ENCODE data around the gene AP1M2. TPM values are rescaled to one million over a fixed set of nuclear protein-coding genes. Genes with fewer than 3 reads are reported as not detected.

Gene AP1M2
- 114 and 135 TPM in 2 replicates for total RNA-seq

DNA sequence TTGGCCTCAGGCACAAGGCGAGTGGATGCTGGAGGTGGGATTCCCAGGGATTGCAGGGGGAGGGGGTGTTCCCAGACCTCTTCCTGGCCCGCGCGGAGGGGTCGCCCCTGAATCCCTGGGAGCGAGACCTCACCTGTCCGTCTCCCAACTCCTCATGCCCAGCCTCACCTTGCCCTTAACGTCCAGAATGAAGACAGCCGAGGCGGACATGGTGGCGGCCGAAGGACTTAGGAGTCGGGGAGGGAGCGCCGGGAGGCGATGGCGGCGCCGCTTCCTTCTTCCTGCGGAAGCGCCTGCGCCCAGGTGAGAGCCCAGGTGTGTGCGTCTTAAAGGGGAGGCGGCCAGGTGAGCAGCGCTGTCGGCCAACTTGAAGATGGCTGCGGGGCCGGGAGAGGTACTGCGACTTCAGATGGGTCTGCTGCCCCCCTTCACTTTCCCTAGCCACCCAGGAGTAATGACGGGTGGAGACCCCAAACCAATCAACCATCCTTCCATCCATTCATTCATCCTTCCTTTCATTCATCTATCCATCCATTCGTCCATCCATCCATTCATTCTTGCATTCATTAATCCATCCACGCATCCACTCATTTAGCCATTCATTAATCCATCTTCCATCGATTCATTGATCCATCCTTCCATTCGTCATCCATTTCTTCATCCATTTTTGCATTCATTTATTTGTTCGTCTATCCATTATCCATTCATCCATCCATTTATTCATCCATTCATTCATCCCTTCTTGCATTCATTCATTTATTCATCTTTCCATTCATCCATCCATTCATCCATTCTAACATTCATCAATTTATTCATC lies at the start of gene AP1M2:
Gene AP1M2, minus strand, starts transcription at position 291 of the 817 bp plus-strand sequence. Its CDS starts 81 bp downstream, at position 210.
- Histone ChIP-seq H3K4me3 (ENCODE audit: low read depth, low read length) (peak within 1 kb of the TSS; percentile 96), H3K27me3 (ENCODE audit: control insufficient read depth, insufficient read depth, low read length) (no peaks in the 10 kb centered on the region), H3K36me3 (ENCODE audit: control insufficient read depth, insufficient read depth, low read length) (peaks cover 8% of the 10 kb centered on the region)
- TF ChIP-seq, protein P1, sequence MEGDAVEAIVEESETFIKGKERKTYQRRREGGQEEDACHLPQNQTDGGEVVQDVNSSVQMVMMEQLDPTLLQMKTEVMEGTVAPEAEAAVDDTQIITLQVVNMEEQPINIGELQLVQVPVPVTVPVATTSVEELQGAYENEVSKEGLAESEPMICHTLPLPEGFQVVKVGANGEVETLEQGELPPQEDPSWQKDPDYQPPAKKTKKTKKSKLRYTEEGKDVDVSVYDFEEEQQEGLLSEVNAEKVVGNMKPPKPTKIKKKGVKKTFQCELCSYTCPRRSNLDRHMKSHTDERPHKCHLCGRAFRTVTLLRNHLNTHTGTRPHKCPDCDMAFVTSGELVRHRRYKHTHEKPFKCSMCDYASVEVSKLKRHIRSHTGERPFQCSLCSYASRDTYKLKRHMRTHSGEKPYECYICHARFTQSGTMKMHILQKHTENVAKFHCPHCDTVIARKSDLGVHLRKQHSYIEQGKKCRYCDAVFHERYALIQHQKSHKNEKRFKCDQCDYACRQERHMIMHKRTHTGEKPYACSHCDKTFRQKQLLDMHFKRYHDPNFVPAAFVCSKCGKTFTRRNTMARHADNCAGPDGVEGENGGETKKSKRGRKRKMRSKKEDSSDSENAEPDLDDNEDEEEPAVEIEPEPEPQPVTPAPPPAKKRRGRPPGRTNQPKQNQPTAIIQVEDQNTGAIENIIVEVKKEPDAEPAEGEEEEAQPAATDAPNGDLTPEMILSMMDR (IDR thresholded peaks at IDR 0.05; ENCODE audit: insufficient read depth, low read length, severe bottlenecking), result no peak
- DNase-seq (ENCODE audit: low read depth) (peak; percentile 60), FAIRE-seq (no peak)

DNA sequence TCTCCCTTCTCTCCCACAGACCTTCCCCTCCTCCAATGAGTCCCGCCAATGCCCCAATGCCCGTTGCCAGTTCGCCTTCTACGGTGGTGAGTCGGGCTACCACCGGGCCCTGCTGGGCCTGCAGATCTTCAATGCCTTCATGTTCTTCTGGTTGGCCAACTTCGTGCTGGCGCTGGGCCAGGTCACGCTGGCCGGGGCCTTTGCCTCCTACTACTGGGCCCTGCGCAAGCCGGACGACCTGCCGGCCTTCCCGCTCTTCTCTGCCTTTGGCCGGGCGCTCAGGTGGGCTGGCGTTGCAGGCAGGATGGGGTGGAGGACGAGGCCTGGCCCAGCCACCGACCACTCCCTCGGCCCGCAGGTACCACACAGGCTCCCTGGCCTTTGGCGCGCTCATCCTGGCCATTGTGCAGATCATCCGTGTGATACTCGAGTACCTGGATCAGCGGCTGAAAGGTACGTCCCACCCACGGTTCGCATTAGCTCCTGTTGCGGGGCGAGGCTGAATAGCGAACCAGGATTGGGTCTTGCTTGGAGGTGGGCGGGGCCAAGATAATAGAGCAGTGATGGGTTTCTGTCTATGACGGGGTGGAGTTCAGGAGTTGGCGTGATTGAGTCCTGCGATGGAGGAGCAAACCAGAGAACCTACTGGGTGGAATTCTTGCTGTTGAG lies 49.3 kb upstream of the AP1M2 start:
- no peak for DNase-seq (ENCODE audit: low read depth)
- no peaks in the 10 kb centered on the region for H3K27me3 ChIP-seq (ENCODE audit: control insufficient read depth, insufficient read depth, low read length)
- H3K4me3 ChIP-seq (ENCODE audit: low read depth, low read length), result no peak overlapping the region
- TF ChIP-seq, protein P1 (IDR thresholded peaks at IDR 0.05; ENCODE audit: insufficient read depth, low read length, severe bottlenecking), result no peak
- FAIRE-seq, result no peak
- H3K36me3 ChIP-seq (ENCODE audit: control insufficient read depth, insufficient read depth, low read length), result peaks cover 35% of the 10 kb centered on the region

DNA sequence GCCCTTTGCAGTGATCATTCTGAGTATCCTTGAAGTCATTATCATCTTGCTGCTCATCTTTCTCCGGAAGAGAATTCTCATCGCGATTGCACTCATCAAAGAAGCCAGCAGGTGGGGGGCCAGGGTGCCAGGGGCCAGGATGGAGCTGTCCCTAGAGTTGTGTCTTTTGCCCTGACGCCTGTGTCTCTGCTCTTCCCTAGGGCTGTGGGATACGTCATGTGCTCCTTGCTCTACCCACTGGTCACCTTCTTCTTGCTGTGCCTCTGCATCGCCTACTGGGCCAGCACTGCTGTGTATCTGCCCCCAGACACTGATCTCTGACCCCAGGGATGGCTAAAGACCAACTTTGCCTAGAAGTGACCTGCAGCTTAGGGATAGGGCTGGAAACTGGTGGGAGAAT lies 47.9 kb upstream of the AP1M2 start:
- TF ChIP-seq, protein P1 (IDR thresholded peaks at IDR 0.05; ENCODE audit: insufficient read depth, low read length, severe bottlenecking), result no peak
- peaks cover 39% of the 10 kb centered on the region for H3K36me3 ChIP-seq (ENCODE audit: control insufficient read depth, insufficient read depth, low read length)
- no peak for FAIRE-seq

DNA sequence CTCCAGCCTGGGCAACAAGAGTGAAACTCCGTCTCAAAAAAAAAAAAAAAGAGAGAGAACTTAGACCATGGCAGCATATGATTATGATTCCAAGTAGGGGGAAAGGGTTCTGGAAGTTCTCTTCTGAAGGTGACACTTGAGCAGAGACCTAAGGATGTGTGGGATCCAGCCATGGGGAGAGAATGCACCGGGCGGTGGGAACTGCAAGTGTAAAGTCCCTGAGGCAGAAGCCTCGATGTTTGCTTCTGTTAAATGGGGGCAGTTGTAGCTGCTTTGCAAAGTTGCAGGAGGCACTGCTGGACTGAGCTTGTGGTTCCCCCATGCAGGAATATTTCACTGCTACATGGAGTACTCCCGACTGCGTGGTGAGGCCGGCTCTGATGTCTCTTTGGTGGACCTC lies 47.3 kb upstream of the AP1M2 start:
- FAIRE-seq, result no peak

More for the DNA sequence above, 47.9 kb upstream of the AP1M2 start:
- no peak for DNase-seq (ENCODE audit: low read depth)
- Histone ChIP-seq H3K27me3 (ENCODE audit: control insufficient read depth, insufficient read depth, low read length) (no peaks in the 10 kb centered on the region), H3K4me3 (ENCODE audit: low read depth, low read length) (no peak overlapping the region)

DNA sequence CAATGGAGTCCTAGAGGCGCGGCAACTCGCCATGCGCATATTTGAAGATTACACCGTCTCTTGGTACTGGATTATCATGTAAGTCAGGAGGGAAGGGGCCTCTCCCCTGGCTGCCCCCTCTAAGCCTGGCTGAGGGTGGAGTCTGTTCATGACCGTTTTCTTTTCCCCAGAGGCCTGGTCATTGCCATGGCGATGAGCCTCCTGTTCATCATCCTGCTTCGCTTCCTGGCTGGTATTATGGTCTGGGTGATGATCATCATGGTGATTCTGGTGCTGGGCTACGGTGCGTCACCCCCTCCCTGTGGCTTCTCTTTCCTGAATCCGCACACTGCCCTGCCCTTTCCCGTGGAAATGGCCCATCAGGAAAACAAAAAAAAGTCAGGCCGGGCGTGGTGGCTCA lies 44.8 kb upstream of the AP1M2 start:
- DNase-seq (ENCODE audit: low read depth), result no peak
- H3K36me3 ChIP-seq (ENCODE audit: control insufficient read depth, insufficient read depth, low read length), result peaks cover 39% of the 10 kb centered on the region

More for the DNA sequence above, 47.3 kb upstream of the AP1M2 start:
- H3K36me3 ChIP-seq (ENCODE audit: control insufficient read depth, insufficient read depth, low read length), result peaks cover 39% of the 10 kb centered on the region
- DNase-seq (ENCODE audit: low read depth), result no peak
- H3K4me3 ChIP-seq (ENCODE audit: low read depth, low read length), result no peak overlapping the region
- TF ChIP-seq, protein P1 (IDR thresholded peaks at IDR 0.05; ENCODE audit: insufficient read depth, low read length, severe bottlenecking), result no peak
- H3K27me3 ChIP-seq (ENCODE audit: control insufficient read depth, insufficient read depth, low read length), result no peaks in the 10 kb centered on the region

More for the DNA sequence above, 44.8 kb upstream of the AP1M2 start:
- no peak for FAIRE-seq
- TF ChIP-seq, protein P1 (IDR thresholded peaks at IDR 0.05; ENCODE audit: insufficient read depth, low read length, severe bottlenecking), result no peak
- Histone ChIP-seq H3K4me3 (ENCODE audit: low read depth, low read length) (no peak overlapping the region), H3K27me3 (ENCODE audit: control insufficient read depth, insufficient read depth, low read length) (no peaks in the 10 kb centered on the region)

Data from bronchial epithelial cell (primary cell).